Measurements from ENCODE around the gene NDUFAF5. TPM values are rescaled to one million over a fixed set of nuclear protein-coding genes. Genes with fewer than 3 reads are reported as not detected.

Gene NDUFAF5
- total RNA-seq, 1 experiment from 2014 or later = 22.3 TPM

GRCh38 chr20:13844296-13844695 is 59.5 kb downstream of the NDUFAF5 start:
- H3K79me2 ChIP-seq (ENCODE audit: low read depth) = no peaks in the 10 kb centered on the region

GRCh38 chr20:13851279-13851678 is 66.5 kb downstream of the NDUFAF5 start:
- no TSS peak for BruUV-seq (replicated peaks)
- Histone ChIP-seq H3K36me3 (ENCODE audit: low read depth) (no peaks in the 10 kb centered on the region), H3K9me2 (ENCODE audit: insufficient read depth) (no peaks in the 10 kb centered on the region), H4K20me1 (ENCODE audit: insufficient read depth) (no peaks in the 10 kb centered on the region), H3K27ac (no peak overlapping the region), H3K9me3 (ENCODE audit: insufficient read depth, low read depth) (no peaks in the 10 kb centered on the region), H3K4me3 (no peak overlapping the region), H2AFZ (no peak overlapping the region), H3K4me2 (no peak overlapping the region), H3K79me2 (ENCODE audit: low read depth) (no peaks in the 10 kb centered on the region), H3K27me3 (ENCODE audit: insufficient read depth, low read depth) (peaks cover 25% of the 10 kb centered on the region), H3K4me1 (replicated peaks; ENCODE audit: insufficient read depth) (no peaks in the 10 kb centered on the region), H3F3A (ENCODE audit: insufficient read depth, low read depth) (no peaks in the 10 kb centered on the region)
- ChIA-PET CTCF (no interaction called here), POLR2A (ENCODE audit: unreplicated experiment) (interaction anchor here (0.6 kb wide), 1 partner anchor 39 kb away, joined by 6 read pairs; no protein-coding TSS in a partner anchor)
- DNase-seq = no peak
- TF ChIP-seq EZH2 (IDR thresholded peaks at IDR 0.05; ENCODE audit: low read depth) (no peak), CTCF (conservative IDR thresholded peaks at IDR 0.05) (no peak)
- intact Hi-C loops (cut with micrococcal nuclease; ENCODE audit: unreplicated experiment) = no loop called here

More at GRCh38 chr20:13844296-13844695, 59.5 kb downstream of the NDUFAF5 start:
- no peak overlapping the region for H3K4me2 ChIP-seq
- CTCF ChIA-PET = no interaction called here
- TF ChIP-seq EZH2 (IDR thresholded peaks at IDR 0.05; ENCODE audit: low read depth) = no peak
- no peak for TF ChIP-seq CTCF (conservative IDR thresholded peaks at IDR 0.05)
- POLR2A ChIA-PET (ENCODE audit: unreplicated experiment) = interaction anchor here (0.6 kb wide), 1 partner anchor 51 kb away, joined by 39 read pairs; no protein-coding TSS in a partner anchor
- BruUV-seq (replicated peaks) = no TSS peak
- no peaks in the 10 kb centered on the region for H3K9me3 ChIP-seq (ENCODE audit: insufficient read depth, low read depth)
- H3F3A ChIP-seq (ENCODE audit: insufficient read depth, low read depth) = no peaks in the 10 kb centered on the region
- no peaks in the 10 kb centered on the region for H3K9me2 ChIP-seq (ENCODE audit: insufficient read depth)
- H3K36me3 ChIP-seq (ENCODE audit: low read depth) = no peaks in the 10 kb centered on the region
- H3K27ac ChIP-seq = no peak overlapping the region
- no peak overlapping the region for H2AFZ ChIP-seq
- intact Hi-C loops (cut with micrococcal nuclease; ENCODE audit: unreplicated experiment) = no loop called here
- H3K4me3 ChIP-seq = no peak overlapping the region
- no peaks in the 10 kb centered on the region; the same call in 1 of the 2 replicates for H3K4me1 ChIP-seq (replicated peaks; ENCODE audit: insufficient read depth)
- H3K27me3 ChIP-seq (ENCODE audit: insufficient read depth, low read depth) = peaks cover 36% of the 10 kb centered on the region
- H4K20me1 ChIP-seq (ENCODE audit: insufficient read depth) = no peaks in the 10 kb centered on the region
- DNase-seq = no peak

GRCh38 chr20:13852306-13852705 is 67.5 kb downstream of the NDUFAF5 start:
- intact Hi-C loops (cut with micrococcal nuclease; ENCODE audit: unreplicated experiment) = no loop called here
- no peaks in the 10 kb centered on the region for H4K20me1 ChIP-seq (ENCODE audit: insufficient read depth)
- no peak overlapping the region for H3K4me3 ChIP-seq
- peaks cover 16% of the 10 kb centered on the region for H3K27me3 ChIP-seq (ENCODE audit: insufficient read depth, low read depth)
- ChIA-PET CTCF (no interaction called here), POLR2A (ENCODE audit: unreplicated experiment) (no interaction called here)
- no peaks in the 10 kb centered on the region for H3F3A ChIP-seq (ENCODE audit: insufficient read depth, low read depth)
- H3K36me3 ChIP-seq (ENCODE audit: low read depth) = no peaks in the 10 kb centered on the region
- no peak for DNase-seq
- H3K9me2 ChIP-seq (ENCODE audit: insufficient read depth) = no peaks in the 10 kb centered on the region
- H2AFZ ChIP-seq = no peak overlapping the region
- H3K9me3 ChIP-seq (ENCODE audit: insufficient read depth, low read depth) = no peaks in the 10 kb centered on the region
- H3K4me1 ChIP-seq (replicated peaks; ENCODE audit: insufficient read depth) = no peaks in the 10 kb centered on the region
- H3K79me2 ChIP-seq (ENCODE audit: low read depth) = no peaks in the 10 kb centered on the region
- no peak overlapping the region for H3K27ac ChIP-seq
- no peak for TF ChIP-seq CTCF (conservative IDR thresholded peaks at IDR 0.05)
- no peak overlapping the region for H3K4me2 ChIP-seq
- BruUV-seq (replicated peaks) = no TSS peak

All from PC-9 (cell line).